Tibial artery (tissue), 4 donors: ENCODE measurements around the gene MEGF10.

ENCODE experiments used
- DNase-seq, 2 donors: peaks; one replicate each; pipeline ENCODE4 v3.0.0-alpha.2; 2019
- H3K27ac ChIP-seq, 2 donors: fragments of 200-600 bp; sonication (generic) in 1 of 2; 1 replicate in 1 of 2; 2 replicates in 1 of 2; pipeline ENCODE4 v1.5.1; 2018 to 2019; ENCODE audit warnings: mild to moderate bottlenecking in 1 of 2
- H3K27me3 ChIP-seq, 2 donors: fragments of 200-600 bp; sonication (generic) in 1 of 2; one replicate each; pipeline versions ENCODE4 v1.5.1 to v1.6.0; 2016 to 2019
- H3K36me3 ChIP-seq, 3 donors: fragments of 200-600 bp; sonication (generic) in 2 of 3; one replicate each; pipeline ENCODE4 v1.5.1; 2016 to 2019; ENCODE audit warnings: mild to moderate bottlenecking in 2 of 3
- H3K4me1 ChIP-seq, 4 donors: fragments of 200-600 bp; sonication (generic) in 2 of 4; 1 replicate in 3 of 4; 2 replicates in 1 of 4; pipeline ENCODE4 v1.5.1; 2016 to 2019
- H3K4me3 ChIP-seq, 2 donors: fragments of 200-600 bp; sonication (generic) in 1 of 2; 1 replicate in 1 of 2; 2 replicates in 1 of 2; pipeline ENCODE4 v1.5.1; 2018 to 2019; ENCODE audit warnings: mild to moderate bottlenecking in 2 of 2
- H3K9me3 ChIP-seq, 3 donors: fragments of 200-600 bp; sonication (generic) in 1 of 3; one replicate each; pipeline ENCODE4 v1.5.1; 2016 to 2019
- CTCF ChIP-seq, 2 experiments: fragments of 200-600 bp in 1 of 2; fragments of 450-650 bp in 1 of 2; IDR thresholded peaks; one replicate each; pipeline ENCODE4 v1.5.1; 2017 to 2019; ENCODE audit warnings: antibody characterized with exemption in 2 of 2, mild to moderate bottlenecking in 1 of 2, moderate library complexity in 1 of 2
- intact Hi-C: fragments of 100-400 bp; cut with DNase I; formaldehyde crosslinking; loops from one replicate; pipeline ENCODE4 v1.15.0; 2023; ENCODE audit warnings: low total_unique reads

The MEGF10 gene

GRCh38 chr5:127343866-127344265 is 53.3 kb downstream of the MEGF10 start:
- no peak for TF ChIP-seq CTCF (IDR thresholded peaks at IDR 0.05)
- Histone ChIP-seq H3K27ac (no peak overlapping the region), H3K36me3 (no peaks in the 10 kb centered on the region), H3K4me1 (no peaks in the 10 kb centered on the region), H3K9me3 (no peaks in the 10 kb centered on the region), H3K4me3 (no peak overlapping the region), H3K27me3 (no peaks in the 10 kb centered on the region)
- intact Hi-C loops, result no loop called here
- no peak for DNase-seq

DNA sequence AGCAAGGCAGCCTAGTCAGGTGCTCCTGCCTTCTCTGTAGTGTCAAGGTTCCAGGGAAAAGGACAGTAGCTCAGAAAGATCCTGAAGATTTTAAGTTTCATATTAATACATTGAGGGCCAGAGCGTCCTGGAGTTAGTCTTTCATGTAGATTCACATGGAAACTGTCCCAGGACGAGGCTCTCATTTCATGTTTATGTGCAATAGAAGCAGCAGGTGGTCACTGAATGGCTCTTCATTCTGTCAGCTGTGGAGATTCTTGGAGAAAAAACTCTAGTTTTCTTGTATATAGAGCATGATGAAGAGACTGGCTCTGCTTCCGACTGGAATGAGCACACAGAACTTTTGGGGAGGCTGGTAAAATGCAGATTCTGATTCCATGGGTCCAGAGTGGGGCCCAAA is 54.3 kb downstream of the MEGF10 start:
- Histone ChIP-seq H3K9me3 (no peaks in the 10 kb centered on the region), H3K4me1 (no peaks in the 10 kb centered on the region), H3K36me3 (no peaks in the 10 kb centered on the region), H3K27ac (no peak overlapping the region), H3K4me3 (no peak overlapping the region), H3K27me3 (no peaks in the 10 kb centered on the region)
- intact Hi-C loops, result no loop called here
- DNase-seq, result no peak
- no peak for TF ChIP-seq CTCF (IDR thresholded peaks at IDR 0.05)

GRCh38 chr5:127351418-127351817 is 60.8 kb downstream of the MEGF10 start:
- no peak for DNase-seq
- Histone ChIP-seq H3K4me1 (no peaks in the 10 kb centered on the region), H3K27me3 (no peaks in the 10 kb centered on the region), H3K9me3 (no peaks in the 10 kb centered on the region), H3K27ac (no peak overlapping the region), H3K36me3 (no peaks in the 10 kb centered on the region), H3K4me3 (no peak overlapping the region)
- intact Hi-C loops, result no loop called here
- no peak for TF ChIP-seq CTCF (IDR thresholded peaks at IDR 0.05)

DNA sequence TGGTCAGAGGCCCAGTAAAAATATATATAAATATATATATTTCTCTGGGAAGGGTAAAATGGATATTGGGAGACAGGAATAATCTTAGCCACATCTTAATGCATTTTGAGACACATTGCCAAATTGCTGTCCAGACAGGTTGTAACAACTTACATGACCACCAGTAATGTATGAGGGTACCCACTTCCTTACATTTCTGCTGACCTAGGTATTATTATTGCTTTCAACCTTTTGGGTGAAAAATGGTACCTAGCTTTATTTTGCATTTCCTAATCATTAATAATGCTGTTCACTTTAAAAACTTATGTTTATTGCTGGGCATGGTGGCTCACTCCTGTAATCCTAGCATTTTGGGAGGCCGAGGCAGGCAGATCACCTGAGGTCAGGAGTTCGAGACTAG is 61.5 kb downstream of the MEGF10 start:
- no peaks in the 10 kb centered on the region for H3K27me3 ChIP-seq
- intact Hi-C loops, result no loop called here
- no peaks in the 10 kb centered on the region for H3K36me3 ChIP-seq
- H3K4me3 ChIP-seq, result no peak overlapping the region
- no peak for TF ChIP-seq CTCF (IDR thresholded peaks at IDR 0.05)
- no peaks in the 10 kb centered on the region for H3K9me3 ChIP-seq
- no peak for DNase-seq
- no peaks in the 10 kb centered on the region for H3K4me1 ChIP-seq
- H3K27ac ChIP-seq, result no peak overlapping the region

DNA sequence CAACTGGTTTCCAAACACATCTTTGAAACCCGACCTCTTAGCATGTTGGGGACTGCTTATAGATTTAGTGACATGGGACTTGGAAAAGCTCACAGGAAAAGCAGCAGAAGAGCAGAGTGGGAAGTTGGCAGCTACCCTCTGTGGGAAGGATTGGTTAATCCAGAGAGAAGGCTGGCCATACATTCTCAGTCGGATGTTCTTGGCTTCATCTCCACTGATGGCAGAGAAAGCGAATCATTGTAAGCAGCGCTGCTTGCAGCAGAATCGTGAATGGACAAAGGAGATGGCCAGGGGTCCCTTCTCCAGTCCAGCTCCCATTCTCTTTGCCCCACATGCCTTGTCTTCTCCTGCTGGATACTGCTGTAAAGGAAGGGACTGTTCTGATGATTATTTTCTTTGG is 62.7 kb downstream of the MEGF10 start:
- Histone ChIP-seq H3K36me3 (no peaks in the 10 kb centered on the region), H3K4me3 (no peak overlapping the region), H3K27me3 (no peaks in the 10 kb centered on the region), H3K4me1 (no peaks in the 10 kb centered on the region), H3K27ac (no peak overlapping the region), H3K9me3 (no peaks in the 10 kb centered on the region)
- no peak for DNase-seq
- TF ChIP-seq CTCF (IDR thresholded peaks at IDR 0.05), result no peak
- intact Hi-C loops, result no loop called here

DNA sequence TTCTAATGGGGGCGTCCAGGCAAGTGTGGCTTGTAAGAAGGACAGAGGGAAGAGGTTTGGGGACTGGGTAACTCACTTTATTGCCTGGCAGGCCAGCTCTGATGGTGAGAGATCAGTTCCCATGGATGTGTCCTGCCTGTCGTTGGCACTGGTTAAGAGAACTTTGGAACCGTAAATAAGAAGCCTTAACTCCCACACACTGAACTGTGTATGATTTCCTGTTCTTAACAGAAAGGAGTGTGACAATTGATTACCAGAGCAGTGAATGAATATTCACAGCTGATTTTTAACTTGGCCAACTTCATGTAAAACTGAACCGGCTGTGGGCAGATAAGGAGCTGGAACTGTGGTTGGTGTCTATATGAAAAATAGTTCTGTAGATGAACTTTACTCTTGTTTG is 63.2 kb downstream of the MEGF10 start:
- no peak for DNase-seq
- H3K36me3 ChIP-seq, result no peaks in the 10 kb centered on the region
- no peaks in the 10 kb centered on the region for H3K4me1 ChIP-seq
- intact Hi-C loops, result no loop called here
- H3K9me3 ChIP-seq, result no peaks in the 10 kb centered on the region
- H3K27me3 ChIP-seq, result no peaks in the 10 kb centered on the region
- no peak overlapping the region for H3K4me3 ChIP-seq
- H3K27ac ChIP-seq, result no peak overlapping the region
- no peak for TF ChIP-seq CTCF (IDR thresholded peaks at IDR 0.05)
